K562 (cell line): ENCODE data around the gene SP4. TPM values are rescaled to one million over a fixed set of nuclear protein-coding genes. Genes with fewer than 3 reads are reported as not detected.

ENCODE experiments used
- ATF1 ChIP-seq, 2 experiments: fragments of 450-650 bp in 1 of 2; IDR thresholded peaks; 2 replicates each; pipeline ENCODE4 v1.6.1; 2016; ENCODE audit warnings: missing compliant biosample characterization in 1 of 2, missing genetic modification characterization in 1 of 2
- BCL6 ChIP-seq: fragments of 250-450 bp; sonication (Bioruptor Pico); IDR thresholded peaks from 2 replicates; pipeline ENCODE4 v1.4.0; 2020
- CTBP1 ChIP-seq: fragments of 450-650 bp; IDR thresholded peaks from 2 replicates; pipeline ENCODE4 v1.6.1; 2016; ENCODE audit warnings: borderline replicate concordance
- DACH1 ChIP-seq: fragments of 450-650 bp; IDR thresholded peaks from 2 replicates; pipeline ENCODE4 v1.6.1; 2018; ENCODE audit not compliant: partially characterized antibody
- ELF4 ChIP-seq: fragments of 450-650 bp; formaldehyde crosslinking; IDR thresholded peaks from 2 replicates; pipeline ENCODE4 v1.4.0; 2022; ENCODE audit warnings: missing genetic modification characterization
- GTF3C2 ChIP-seq: IDR thresholded peaks from 3 replicates; pipeline ENCODE4 v1.6.1; 2011; ENCODE audit warnings: borderline replicate concordance, mild to moderate bottlenecking, moderate library complexity; ENCODE audit not compliant: insufficient read length; ENCODE audit errors: extremely low read depth
- KLF13 ChIP-seq: fragments of 450-650 bp; IDR thresholded peaks from 2 replicates; pipeline ENCODE4 v1.6.1; 2016; ENCODE audit warnings: missing genetic modification characterization, low read depth, mild to moderate bottlenecking, missing compliant biosample characterization, moderate library complexity, borderline replicate concordance
- PHF20 ChIP-seq: fragments of 450-650 bp; IDR thresholded peaks from 2 replicates; pipeline ENCODE4 v1.6.1; 2018; ENCODE audit not compliant: partially characterized antibody
- RBBP5 ChIP-seq: fragments of 200-600 bp; sonication (generic); IDR thresholded peaks from 2 replicates; pipeline ENCODE4 v1.6.1; 2012; ENCODE audit warnings: borderline replicate concordance, mild to moderate bottlenecking, low read length, control low read depth, inconsistent platforms; ENCODE audit not compliant: insufficient read depth, poor library complexity, severe bottlenecking
- STAT5A ChIP-seq: IDR thresholded peaks from 2 replicates; pipeline ENCODE4 v1.6.1; 2012; ENCODE audit warnings: low read length, inconsistent platforms, borderline replicate concordance
- ZBTB8A ChIP-seq: fragments of 450-650 bp; IDR thresholded peaks from 2 replicates; pipeline ENCODE4 v1.6.1; 2018; ENCODE audit warnings: mild to moderate bottlenecking, moderate library complexity; ENCODE audit not compliant: partially characterized antibody
- ZNF184 ChIP-seq: sonication (generic); formaldehyde crosslinking; IDR thresholded peaks from 2 replicates; pipeline ENCODE4 v1.5.0; 2020; ENCODE audit warnings: missing genetic modification reagents
- ZNF407 ChIP-seq: fragments of 450-650 bp; IDR thresholded peaks from 2 replicates; pipeline ENCODE4 v1.6.1; 2016; ENCODE audit warnings: low read depth
- polyA plus RNA-seq, 8 experiments: library from polyadenylated mRNA; depleted of rRNA in 4 of 8; stranded (reverse) in 5 of 8; unstranded in 3 of 8; fragments of >200 nt; fragmentation: Nextera tagmentation in 2 of 8; fragmentation: Illumina TruSeq in 1 of 8; extraction: Ambion mirVana in 2 of 8; extraction: Trizol in 1 of 8; gene quantifications; 2 replicates each; pipeline versions ENCODE4 v1.2.1 to v1.2.3, GENCODE V29; 2011 to 2014; ENCODE audit warnings: inconsistent platforms in 1 of 8, missing spikeins in 1 of 8
- total RNA-seq, 7 experiments: library from RNA; depleted of rRNA in 6 of 7; stranded (reverse); fragments of >200 nt in 6 of 7; fragmentation: Illumina TruSeq in 2 of 7; extraction: Trizol in 2 of 7; gene quantifications; 2 replicates each; pipeline versions ENCODE4 v1.2.1 to v1.2.3, GENCODE V29; 2011 to 2021; ENCODE audit warnings: low replicate concordance in 1 of 7
- TF ChIP-seq, protein P1 (sequence below), 2 experiments: IDR thresholded peaks; 2 replicates each; pipeline ENCODE4 v1.6.1; 2011; ENCODE audit warnings: borderline replicate concordance in 1 of 2, control low read depth in 1 of 2, low read depth in 1 of 2, low read length in 1 of 2, mild to moderate bottlenecking in 1 of 2, mixed read lengths in 1 of 2, moderate library complexity in 1 of 2; ENCODE audit not compliant: insufficient read depth in 1 of 2, insufficient read length in 1 of 2, poor library complexity in 1 of 2, severe bottlenecking in 1 of 2; ENCODE audit errors: extremely low read depth in 1 of 2

SP4 gene
- total and polyA plus RNA-seq, 9 of the 15 experiments (the other 6 are each of a cell fraction or from before 2014, with no cell fraction given): 2.4 to 9.4 (median 4.5) TPM

DNA sequence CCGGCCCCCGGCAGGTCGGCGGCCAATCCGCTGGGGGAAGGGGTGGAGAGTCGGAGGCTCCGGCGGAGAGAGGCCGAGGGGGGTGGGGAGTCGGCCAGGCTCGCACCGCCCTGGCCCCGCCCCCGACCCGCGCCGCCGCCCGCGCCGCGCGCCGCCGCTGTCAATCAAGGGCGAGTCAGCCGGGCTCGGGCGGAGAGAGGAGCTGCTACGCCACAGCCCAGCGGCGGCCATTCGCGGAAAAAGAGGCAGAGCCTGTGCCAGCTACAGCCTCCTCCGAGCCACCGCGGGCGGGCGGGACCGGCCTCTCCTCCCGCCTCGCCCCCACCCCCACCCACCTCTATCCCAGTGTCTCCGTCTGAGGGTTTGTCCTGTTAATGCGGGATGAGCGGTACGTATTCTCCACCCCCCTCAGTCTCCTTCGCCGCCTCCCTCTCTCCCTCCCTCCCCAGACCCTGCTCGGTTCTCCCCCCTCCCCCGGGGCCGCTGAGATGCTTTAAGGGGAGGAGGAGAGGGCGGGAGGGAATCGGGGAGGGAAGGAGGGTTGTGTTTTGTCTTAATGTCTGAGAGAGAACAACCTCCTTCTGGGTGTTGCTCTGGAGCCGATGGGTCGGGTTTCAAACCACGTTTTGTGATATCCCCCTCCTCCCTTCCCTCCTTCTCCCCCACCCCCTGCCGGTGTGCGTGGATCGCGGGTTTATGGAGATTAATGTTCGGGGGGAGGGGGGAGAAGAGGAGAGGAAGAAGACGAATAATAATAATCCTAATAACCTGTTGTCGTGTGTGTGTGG lies at the start of gene SP4 (continued):
- TF ChIP-seq ZNF407 (no peak), ZNF184 (CRISPR knock-in tag) (no peak), STAT5A (no peak), PHF20 (no peak), ATF1 (CRISPR knock-in tag; IDR thresholded peaks at IDR 0.05) (no peak), ATF1 (tag; IDR thresholded peaks at IDR 0.05) (0 out of 2 replicates have a peak, but pooled peaks have one; percentile 11), BCL6 (CRISPR knock-in tag) (no peak), RBBP5 (peak; percentile 34), GTF3C2 (no peak), ELF4 (CRISPR knock-in tag) (no peak), CTBP1 (no peak), KLF13 (no peak), ZBTB8A (no peak), DACH1 (peak; percentile 80)
- TF ChIP-seq, protein P1, sequence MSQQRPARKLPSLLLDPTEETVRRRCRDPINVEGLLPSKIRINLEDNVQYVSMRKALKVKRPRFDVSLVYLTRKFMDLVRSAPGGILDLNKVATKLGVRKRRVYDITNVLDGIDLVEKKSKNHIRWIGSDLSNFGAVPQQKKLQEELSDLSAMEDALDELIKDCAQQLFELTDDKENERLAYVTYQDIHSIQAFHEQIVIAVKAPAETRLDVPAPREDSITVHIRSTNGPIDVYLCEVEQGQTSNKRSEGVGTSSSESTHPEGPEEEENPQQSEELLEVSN (IDR thresholded peaks at IDR 0.05; ENCODE audit: borderline replicate concordance in 1 of 2, extremely low read depth in 1 of 2, insufficient read depth in 1 of 2, insufficient read length in 1 of 2, low read depth in 1 of 2, low read length in 1 of 2, poor library complexity in 1 of 2, severe bottlenecking in 1 of 2): no peak
